ENCODE data around the gene FBXL7. TPM values are rescaled to one million over a fixed set of nuclear protein-coding genes. Genes with fewer than 3 reads are reported as not detected.

FBXL7 gene
- total and polyA plus RNA-seq, 2 donors (not counting 1 experiment from before 2014, with no cell fraction given) = not detected

DNA sequence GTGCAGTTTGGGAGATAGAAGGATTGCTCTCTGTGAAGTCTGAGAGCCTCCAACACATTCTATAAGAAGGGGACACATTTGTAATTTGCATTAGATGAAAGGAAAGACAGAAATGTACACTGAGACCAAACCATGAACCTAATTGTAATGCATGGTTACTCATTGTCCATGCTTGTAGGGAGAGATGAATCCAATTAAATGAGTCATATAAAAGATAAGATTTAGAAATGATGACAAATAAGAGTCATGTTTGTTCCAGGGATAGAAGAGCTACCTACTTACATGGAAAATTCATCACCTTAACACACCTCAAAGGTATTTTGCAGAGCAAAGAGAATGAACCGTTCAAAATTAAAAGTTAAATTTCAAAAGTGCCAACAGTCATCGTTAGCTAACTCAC, 85.1 kb downstream of the FBXL7 start:
- Histone ChIP-seq H3K79me2 (ENCODE audit: control insufficient read depth, insufficient read depth, low read length) (no peaks in the 10 kb centered on the region), H3K4me3 (ENCODE audit: control extremely low read depth in 1 of 5, extremely low read depth in 1 of 5, insufficient read depth in 1 of 5, low read depth in 2 of 5, low read length in 4 of 5) (no peak overlapping the region), H3K36me3 (replicated peaks in 1 of 2; ENCODE audit: control extremely low read depth in 1 of 2, control insufficient read depth in 1 of 2, extremely low read depth in 1 of 2, insufficient read depth in 2 of 2, low read length in 1 of 2) (no peaks in the 10 kb centered on the region), H3K4me1 (ENCODE audit: control insufficient read depth in 2 of 2, insufficient read depth in 2 of 2, low read length in 2 of 2) (no peaks in the 10 kb centered on the region), H4K20me1 (ENCODE audit: control insufficient read depth, insufficient read depth, low read length, poor library complexity, severe bottlenecking) (no peaks in the 10 kb centered on the region), H3K27ac (ENCODE audit: low read length in 2 of 2) (no peak overlapping the region), H3K4me2 (replicated peaks; ENCODE audit: low read depth, low read length, poor library complexity, severe bottlenecking) (no peak overlapping the region), H3K9me3 (ENCODE audit: control extremely low read depth in 1 of 3, control insufficient read depth in 2 of 3, insufficient read depth in 1 of 3, low read length in 2 of 3) (peaks cover 0 to 7% (median 0%) of the 10 kb centered on the region in 3 donors), H3K27me3 (replicated peaks in 1 of 4; ENCODE audit: control extremely low read depth in 1 of 4, control insufficient read depth in 3 of 4, insufficient read depth in 4 of 4, low read length in 3 of 4) (no peaks in the 10 kb centered on the region), H3K9ac (ENCODE audit: low read length) (no peak overlapping the region), H2AFZ (ENCODE audit: insufficient read depth, low read depth, low read length, poor library complexity, severe bottlenecking) (no peak overlapping the region)
- no CpG with 5 or more reads among the region's 2 CpGs for WGBS (ENCODE audit: insufficient coverage)
- ATAC-seq (ENCODE audit: low read depth) = no peak
- Mint-ChIP-seq H3K27ac (no peak overlapping the region), H3K4me1 (no peaks in the 10 kb centered on the region), H3K27me3 (no peaks in the 10 kb centered on the region), H3K9me3 (ENCODE audit: insufficient read depth) (peaks cover 6% of the 10 kb centered on the region), H3K4me3 (no peak overlapping the region)
- CTCF ChIA-PET = no interaction called here
- POLR2A ChIA-PET = no interaction called here
- no peak for TF ChIP-seq EZH2 (IDR thresholded peaks at IDR 0.05; ENCODE audit: borderline replicate concordance, insufficient read depth, low read depth, low read length, poor library complexity, severe bottlenecking)
- no peak for TF ChIP-seq CTCF (IDR thresholded peaks at IDR 0.05)
- no peak for DNase-seq
- intact Hi-C loops (cut with micrococcal nuclease) = no loop called here

DNA sequence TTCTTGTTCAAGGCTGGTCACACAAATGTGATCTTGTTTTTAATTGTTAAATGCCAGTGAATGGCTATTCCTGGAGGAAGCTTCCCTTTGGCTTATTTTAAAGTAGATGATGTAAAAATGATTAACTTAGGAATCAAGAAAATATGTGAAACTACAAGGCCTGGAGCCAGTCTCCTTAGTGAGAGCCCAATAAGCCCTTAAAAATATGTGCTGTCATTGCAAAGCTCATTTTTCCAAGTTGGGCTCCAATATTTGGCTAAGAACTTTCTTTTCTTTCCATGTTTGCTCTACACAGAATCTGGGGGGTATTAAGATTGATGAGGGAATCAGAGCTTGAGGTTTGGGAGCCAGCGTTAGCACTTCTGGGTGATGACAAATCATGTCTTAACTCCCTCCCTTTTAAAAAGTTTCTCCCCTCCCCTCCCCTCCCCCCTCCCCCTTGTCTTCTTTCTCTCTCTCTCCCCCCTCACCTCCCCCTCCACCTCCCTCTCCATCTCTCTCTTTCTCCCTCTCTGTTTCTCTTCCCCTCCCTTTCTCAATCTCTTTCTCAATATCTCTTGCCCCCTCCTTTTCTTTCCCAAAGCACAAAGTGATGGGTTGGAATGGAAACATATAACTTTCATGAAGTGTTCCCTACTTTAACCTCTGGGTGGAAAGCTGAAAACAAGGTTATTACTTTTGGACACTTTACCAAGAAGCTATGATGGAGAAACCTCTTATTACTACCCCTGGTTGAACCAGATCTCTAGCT, 86.0 kb downstream of the FBXL7 start:
- intact Hi-C loops (cut with micrococcal nuclease) = no loop called here
- CTCF ChIA-PET = no interaction called here
- TF ChIP-seq CTCF (IDR thresholded peaks at IDR 0.05) (no peak), EZH2 (IDR thresholded peaks at IDR 0.05; ENCODE audit: borderline replicate concordance, insufficient read depth, low read depth, low read length, poor library complexity, severe bottlenecking) (no peak)
- no peaks in the 10 kb centered on the region for H3K36me3 ChIP-seq (replicated peaks in 1 of 2; ENCODE audit: control extremely low read depth in 1 of 2, control insufficient read depth in 1 of 2, extremely low read depth in 1 of 2, insufficient read depth in 2 of 2, low read length in 1 of 2)
- no CpG with 5 or more reads among the region's 1 CpG for WGBS (ENCODE audit: insufficient coverage)
- ATAC-seq (ENCODE audit: low read depth) = no peak
- no peak overlapping the region for H3K27ac ChIP-seq (ENCODE audit: low read length in 2 of 2)
- H3K4me1 Mint-ChIP-seq = no peaks in the 10 kb centered on the region
- no peak overlapping the region for H3K4me2 ChIP-seq (replicated peaks; ENCODE audit: low read depth, low read length, poor library complexity, severe bottlenecking)
- DNase-seq = no peak
- no peaks in the 10 kb centered on the region for H4K20me1 ChIP-seq (ENCODE audit: control insufficient read depth, insufficient read depth, low read length, poor library complexity, severe bottlenecking)
- H3K9me3 Mint-ChIP-seq (ENCODE audit: insufficient read depth) = peaks cover 6% of the 10 kb centered on the region
- no peak overlapping the region for H3K27ac Mint-ChIP-seq
- no peaks in the 10 kb centered on the region for H3K79me2 ChIP-seq (ENCODE audit: control insufficient read depth, insufficient read depth, low read length)
- no peaks in the 10 kb centered on the region for H3K27me3 ChIP-seq (replicated peaks in 1 of 4; ENCODE audit: control extremely low read depth in 1 of 4, control insufficient read depth in 3 of 4, insufficient read depth in 4 of 4, low read length in 3 of 4)
- H3K9me3 ChIP-seq (ENCODE audit: control extremely low read depth in 1 of 3, control insufficient read depth in 2 of 3, insufficient read depth in 1 of 3, low read length in 2 of 3) = peaks cover 0 to 7% (median 0%) of the 10 kb centered on the region in 3 donors
- H2AFZ ChIP-seq (ENCODE audit: insufficient read depth, low read depth, low read length, poor library complexity, severe bottlenecking) = no peak overlapping the region
- H3K4me3 Mint-ChIP-seq = no peak overlapping the region
- POLR2A ChIA-PET = no interaction called here
- H3K4me1 ChIP-seq (ENCODE audit: control insufficient read depth in 2 of 2, insufficient read depth in 2 of 2, low read length in 2 of 2) = no peaks in the 10 kb centered on the region
- H3K9ac ChIP-seq (ENCODE audit: low read length) = no peak overlapping the region
- H3K27me3 Mint-ChIP-seq = no peaks in the 10 kb centered on the region
- H3K4me3 ChIP-seq (ENCODE audit: control extremely low read depth in 1 of 5, extremely low read depth in 1 of 5, insufficient read depth in 1 of 5, low read depth in 2 of 5, low read length in 4 of 5) = no peak overlapping the region

All from B cell (primary cell).